GM23338 (cell line): Measurements from ENCODE around the gene ARHGAP12. TPM values are rescaled to one million over a fixed set of nuclear protein-coding genes. Genes with fewer than 3 reads are reported as not detected.

ENCODE experiments used
- ATAC-seq: fragments of 200-7000 bp; cut with Tn5 transposase; 3 replicates; pipeline ENCODE4 v1.9.1; 2020
- DNase-seq: peaks from one replicate; pipeline ENCODE4 v3.0.0-alpha.2; 2015; ENCODE audit warnings: low spot score
- H2AFZ ChIP-seq: fragments of 200-600 bp; sonication (generic); 2 replicates; pipeline ENCODE4 v1.8.0; 2016; ENCODE audit warnings: antibody characterized with exemption, mild to moderate bottlenecking, moderate library complexity
- H3F3A ChIP-seq: fragments of 200-600 bp; sonication (generic); replicated peaks from 2 replicates; pipeline ENCODE4 v1.8.0; 2017; ENCODE audit warnings: antibody characterized with exemption, mixed run types, low read depth
- H3K27ac ChIP-seq: fragments of 200-600 bp; sonication (generic); 2 replicates; pipeline ENCODE4 v1.6.1; 2016; ENCODE audit warnings: low read depth
- H3K27me3 ChIP-seq: fragments of 200-600 bp; sonication (generic); 2 replicates; pipeline ENCODE4 v1.8.0; 2016; ENCODE audit warnings: mild to moderate bottlenecking, mixed run types, moderate library complexity; ENCODE audit not compliant: insufficient read depth
- H3K36me3 ChIP-seq: fragments of 200-600 bp; sonication (generic); 2 replicates; pipeline ENCODE4 v1.8.0; 2016; ENCODE audit warnings: mild to moderate bottlenecking; ENCODE audit not compliant: insufficient read depth
- H3K4me1 ChIP-seq: fragments of 200-600 bp; sonication (generic); 2 replicates; pipeline ENCODE4 v1.8.0; 2016; ENCODE audit warnings: mild to moderate bottlenecking, moderate library complexity; ENCODE audit not compliant: insufficient read depth
- H3K4me2 ChIP-seq: fragments of 200-600 bp; sonication (generic); 2 replicates; pipeline ENCODE4 v1.7.1; 2017; ENCODE audit warnings: mixed run types
- H3K4me3 ChIP-seq: fragments of 200-600 bp; sonication (generic); 2 replicates; pipeline ENCODE4 v1.6.1; 2016; ENCODE audit warnings: mixed run types
- H3K79me2 ChIP-seq: fragments of 200-600 bp; sonication (generic); replicated peaks from 2 replicates; pipeline ENCODE4 v1.8.0; 2017; ENCODE audit warnings: mild to moderate bottlenecking; ENCODE audit not compliant: insufficient read depth
- H3K9me2 ChIP-seq: fragments of 200-600 bp; sonication (generic); 2 replicates; pipeline ENCODE4 v1.8.0; 2017; ENCODE audit not compliant: insufficient read depth
- H4K20me1 ChIP-seq: fragments of 200-600 bp; sonication (generic); replicated peaks from 2 replicates; pipeline ENCODE4 v1.8.0; 2017; ENCODE audit warnings: mild to moderate bottlenecking; ENCODE audit not compliant: insufficient read depth
- H3K27ac Mint-ChIP-seq: 2 replicates; pipeline ENCODE4 v1.8.0; 2020; ENCODE audit warnings: inconsistent platforms, mild to moderate bottlenecking, moderate library complexity, mixed read lengths
- H3K27me3 Mint-ChIP-seq: 3 replicates; pipeline ENCODE4 v1.8.0; 2022; ENCODE audit warnings: low read depth, mild to moderate bottlenecking, moderate library complexity, mixed read lengths, inconsistent platforms; ENCODE audit not compliant: insufficient read depth, poor library complexity
- H3K36me3 Mint-ChIP-seq: 3 replicates; pipeline ENCODE4 v1.8.0; 2021; ENCODE audit warnings: low read depth, mild to moderate bottlenecking, inconsistent platforms, moderate library complexity, mixed read lengths
- H3K4me1 Mint-ChIP-seq: 3 replicates; pipeline ENCODE4 v1.8.0; 2020; ENCODE audit warnings: mild to moderate bottlenecking, inconsistent platforms, mixed read lengths
- H3K4me3 Mint-ChIP-seq: 3 replicates; pipeline ENCODE4 v1.8.0; 2021; ENCODE audit warnings: moderate library complexity, mild to moderate bottlenecking, inconsistent platforms, mixed read lengths
- H3K9me3 Mint-ChIP-seq: 3 replicates; pipeline ENCODE4 v1.8.0; 2020; ENCODE audit warnings: moderate library complexity, mild to moderate bottlenecking, inconsistent platforms, mixed read lengths
- CREB1 ChIP-seq: fragments of 250-450 bp; sonication (Bioruptor Pico); IDR thresholded peaks from 2 replicates; pipeline ENCODE4 v1.5.0; 2020; ENCODE audit warnings: low read depth, mild to moderate bottlenecking, moderate library complexity
- NANOG ChIP-seq: IDR thresholded peaks from 2 replicates; pipeline ENCODE4 v1.6.1; 2016; ENCODE audit warnings: antibody characterized with exemption, borderline replicate concordance
- POLR2AphosphoS5 ChIP-seq: IDR thresholded peaks from 2 replicates; pipeline ENCODE4 v1.6.1; 2016; ENCODE audit warnings: antibody characterized with exemption, low read depth
- ZNF462 ChIP-seq: fragments of 250-450 bp; sonication (Bioruptor Pico); IDR thresholded peaks from 2 replicates; pipeline ENCODE4 v1.5.0; 2020; ENCODE audit warnings: mild to moderate bottlenecking, moderate library complexity
- polyA plus RNA-seq: library from polyadenylated mRNA; unstranded; fragments of >200 nt; fragmentation: Nextera tagmentation; extraction: Ambion mirVana; gene quantifications from 2 replicates; pipeline ENCODE4 v1.2.1, GENCODE V29; 2016
- total RNA-seq: library from RNA; depleted of rRNA; stranded (reverse); fragments of >200 nt; shearing (Covaris generic); gene quantifications from 2 replicates; pipeline ENCODE4 v1.2.3, GENCODE V29; 2014

ARHGAP12 gene
- total and polyA plus RNA-seq, 2 experiments from 2014 or later = 27.5 to 50.7 TPM

GRCh38 chr10:31897506-31897905, 31.1 kb downstream of the ARHGAP12 start:
- no peak overlapping the region for H3K4me2 ChIP-seq
- ATAC-seq (no peak), DNase-seq (no peak)
- no peaks in the 10 kb centered on the region for H3F3A ChIP-seq
- peaks cover 34% of the 10 kb centered on the region for H3K4me1 Mint-ChIP-seq
- H3K4me3 Mint-ChIP-seq = no peak overlapping the region
- no peak overlapping the region for H2AFZ ChIP-seq
- peaks cover 25% of the 10 kb centered on the region; the same call in 2 of the 3 replicates for H3K36me3 Mint-ChIP-seq
- H3K36me3 ChIP-seq = peaks cover 7% of the 10 kb centered on the region; the same call in 1 of the 2 replicates
- no peak overlapping the region for H3K27ac Mint-ChIP-seq
- H4K20me1 ChIP-seq = peaks cover 23% of the 10 kb centered on the region
- peaks cover 37% of the 10 kb centered on the region for H3K4me1 ChIP-seq
- TF ChIP-seq POLR2AphosphoS5 = no peak
- TF ChIP-seq CREB1 (CRISPR knock-in tag) = no peak
- TF ChIP-seq ZNF462 = no peak
- no peak for TF ChIP-seq NANOG
- no peak overlapping the region for H3K4me3 ChIP-seq
- 0 out of 2 replicates have a peak overlapping the region, but pooled peaks have one; percentile 48 for H3K27ac ChIP-seq
- H3K79me2 ChIP-seq = peaks cover 100% of the 10 kb centered on the region
- peaks cover 7% of the 10 kb centered on the region; the same call in 2 of the 3 replicates for H3K9me3 Mint-ChIP-seq
- H3K27me3 ChIP-seq = no peaks in the 10 kb centered on the region
- peaks cover 2% of the 10 kb centered on the region for H3K27me3 Mint-ChIP-seq
- no peaks in the 10 kb centered on the region for H3K9me2 ChIP-seq

- Mint-ChIP-seq H3K36me3 (peaks cover 20% of the 10 kb centered on the region; the same call in 2 of the 3 replicates), H3K4me1 (peaks cover 37% of the 10 kb centered on the region), H3K27me3 (peaks cover 2% of the 10 kb centered on the region), H3K9me3 (peaks cover 6% of the 10 kb centered on the region; the same call in 2 of the 3 replicates), H3K4me3 (no peak overlapping the region), H3K27ac (peak overlapping the region; percentile 16; the same call in 1 of the 2 replicates)
- Histone ChIP-seq H3K27me3 (no peaks in the 10 kb centered on the region), H3K79me2 (peaks cover 100% of the 10 kb centered on the region), H3K27ac (no peak overlapping the region), H3K4me1 (peaks cover 37% of the 10 kb centered on the region), H4K20me1 (peaks cover 24% of the 10 kb centered on the region), H3K4me2 (no peak overlapping the region; the same call in 1 of the 2 replicates), H3F3A (no peaks in the 10 kb centered on the region), H2AFZ (no peak overlapping the region), H3K9me2 (no peaks in the 10 kb centered on the region), H3K4me3 (no peak overlapping the region), H3K36me3 (peaks cover 6% of the 10 kb centered on the region; the same call in 1 of the 2 replicates)
- no peak for ATAC-seq
- TF ChIP-seq ZNF462 = no peak
- no peak for DNase-seq
Measured at GRCh38 chr10:31896968-31897384, 31.7 kb downstream of the ARHGAP12 start.
